Right cardiac atrium (tissue), 5 donors: Measurements from ENCODE around the gene ALK. TPM values are rescaled to one million over a fixed set of nuclear protein-coding genes. Genes with fewer than 3 reads are reported as not detected.

Experiments used
- ATAC-seq, 2 donors: fragments of 200-7000 bp; cut with Tn5 transposase; one replicate each; pipeline versions ENCODE4 v1.8.0 to v1.9.1; 2020; ENCODE audit warnings: moderate library complexity in 2 of 2, mild to moderate bottlenecking in 1 of 2
- DNase-seq, 3 donors: peaks; one replicate each; pipeline ENCODE4 v3.0.0-alpha.2; 2020
- H3K27ac ChIP-seq: one replicate; pipeline ENCODE4 v1.5.1; 2013; ENCODE audit warnings: mild to moderate bottlenecking, low read length, control low read depth, moderate library complexity
- H3K27me3 ChIP-seq: one replicate; pipeline ENCODE4 v1.6.1; 2013; ENCODE audit not compliant: control insufficient read depth, insufficient read depth
- H3K4me1 ChIP-seq: one replicate; pipeline ENCODE4 v1.6.1; 2013; ENCODE audit warnings: low read length; ENCODE audit not compliant: control insufficient read depth, insufficient read depth
- H3K4me3 ChIP-seq: one replicate; pipeline ENCODE4 v1.5.1; 2013; ENCODE audit warnings: low read length, control low read depth
- H3K9me3 ChIP-seq: one replicate; pipeline ENCODE4 v1.6.1; 2013; ENCODE audit warnings: low read length; ENCODE audit not compliant: control insufficient read depth
- WGBS: extraction: QIAGEN DNeasy Blood & Tissue Kit; methylation state at CpG from one replicate; pipeline ENCODE4 v1.1.7; 2013; 5-methylcytosine and 5-hydroxymethylcytosine counted together
- intact Hi-C, 4 donors: fragments of 100-400 bp; cut with DNase I; formaldehyde crosslinking; loops; one replicate each; pipeline versions ENCODE4 v1.11.0 to v1.14.0; 2022 to 2023
- polyA plus RNA-seq: library from polyadenylated mRNA; stranded (reverse); fragments of 200-250 nt; gene quantifications from one replicate; pipeline ENCODE4 v1.2.3, GENCODE V29; 2013
- total RNA-seq, 4 donors: library from RNA; stranded (reverse); fragmentation: NEBNext Ultra II Directional; extraction: Animal tissue kit (Norgen Biotek cat#: 25700); gene quantifications; one replicate each; pipeline ENCODE4 v1.2.1, GENCODE V29; 2021
- donor health status: healthy with polysubstance abuse.
- donor health status: DM: no; HTN: yes; CAD: no.
- donor health status: DM: no; HTN: no; CAD: no.
- donor health status: DM: no; HTN: yes; CAD: no; lungs with severe emphysema.
- donor health status: DM: yes; HTN: yes; CAD: no.

Gene ALK
- total and polyA plus RNA-seq, 5 donors, result 0.05 to 0.17 (median 0.10) TPM; not detected in 1

DNA sequence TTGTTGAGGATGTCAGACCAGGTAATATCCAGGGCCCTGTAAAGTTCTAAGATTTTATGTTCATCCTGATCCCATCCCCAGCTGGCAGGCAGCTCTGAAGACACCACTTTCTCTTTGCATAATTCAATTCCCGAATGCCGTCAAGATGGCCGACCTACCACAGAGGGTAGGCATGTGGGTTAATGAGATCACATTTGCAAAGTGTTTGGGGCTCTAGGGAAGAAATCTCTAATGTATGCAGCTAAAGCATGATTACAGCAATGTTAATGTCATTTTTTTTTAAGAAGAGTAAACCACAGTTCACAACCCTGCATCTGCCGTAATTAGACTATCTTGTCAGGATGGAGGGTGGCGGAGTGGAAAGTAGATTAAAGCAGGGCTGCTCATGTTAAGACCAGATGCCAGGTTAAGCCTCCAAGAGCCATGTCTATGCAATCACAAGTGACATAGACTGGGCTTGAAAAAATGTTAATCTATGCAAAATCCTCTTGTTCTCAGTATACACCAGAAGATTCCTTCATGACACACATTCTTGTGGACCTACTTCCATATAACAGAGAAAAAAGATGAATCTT lies 131.4 kb downstream of the ALK start:
- H3K9me3 ChIP-seq, result no peaks in the 10 kb centered on the region
- no peaks in the 10 kb centered on the region for H3K4me1 ChIP-seq
- ATAC-seq (no peak), DNase-seq (no peak)
- intact Hi-C loops, result no loop called here
- no peaks in the 10 kb centered on the region for H3K27me3 ChIP-seq
- 90% methylated on average over 5 of the region's 5 CpGs for WGBS
- H3K27ac ChIP-seq, result no peak overlapping the region
- no peak overlapping the region for H3K4me3 ChIP-seq

DNA sequence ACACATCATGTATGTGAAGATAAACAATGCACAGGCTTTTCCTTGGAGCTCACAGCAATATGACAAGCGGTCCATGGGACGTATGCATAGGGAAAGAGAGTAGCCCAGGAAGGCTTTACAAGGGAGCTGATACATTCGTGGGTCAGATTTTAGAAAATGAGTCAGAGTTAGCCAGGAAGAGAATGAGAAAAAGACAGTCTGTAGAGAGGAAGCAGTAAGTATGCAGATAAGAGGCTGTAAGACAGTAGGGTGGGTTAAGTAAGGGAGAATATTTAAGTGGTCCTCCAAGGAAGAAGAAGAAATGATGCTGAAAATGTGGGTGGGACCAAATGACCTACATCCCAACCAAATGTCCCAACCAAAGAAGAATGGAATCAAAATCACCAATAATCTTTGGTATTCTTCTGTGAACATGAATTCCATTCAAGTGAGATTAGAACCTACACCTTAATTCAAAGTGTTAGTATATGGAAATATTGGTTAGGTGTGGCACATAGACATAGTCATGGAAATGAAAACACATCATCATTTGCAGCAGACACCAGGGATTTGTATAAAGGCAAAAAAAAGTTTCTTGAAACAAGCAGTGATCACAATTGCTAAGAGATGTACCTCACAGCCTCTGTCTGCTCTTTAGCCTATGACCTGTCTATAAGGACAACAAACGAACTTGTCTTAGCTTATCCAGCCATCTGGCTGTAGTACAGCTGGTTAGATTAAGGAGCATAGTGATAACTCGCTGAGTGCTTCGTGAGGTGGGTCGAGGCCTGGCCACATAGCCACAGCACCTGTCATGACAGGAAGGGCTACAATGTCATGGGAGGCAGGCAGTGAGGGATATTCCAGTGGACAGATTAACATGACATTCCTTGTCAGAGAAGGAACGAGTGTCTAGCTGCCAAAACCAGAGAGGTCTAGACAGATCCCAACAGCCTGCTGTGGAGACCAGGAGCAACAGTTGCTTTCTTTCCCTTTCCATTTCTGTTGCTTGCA lies 133.6 kb downstream of the ALK start:
- Histone ChIP-seq H3K9me3 (no peaks in the 10 kb centered on the region), H3K4me3 (no peak overlapping the region), H3K27me3 (no peaks in the 10 kb centered on the region), H3K27ac (no peak overlapping the region), H3K4me1 (no peaks in the 10 kb centered on the region)
- DNase-seq (no peak), ATAC-seq (no peak)
- intact Hi-C loops, result no loop called here
- WGBS, result 57% methylated on average over 8 of the region's 8 CpGs

DNA sequence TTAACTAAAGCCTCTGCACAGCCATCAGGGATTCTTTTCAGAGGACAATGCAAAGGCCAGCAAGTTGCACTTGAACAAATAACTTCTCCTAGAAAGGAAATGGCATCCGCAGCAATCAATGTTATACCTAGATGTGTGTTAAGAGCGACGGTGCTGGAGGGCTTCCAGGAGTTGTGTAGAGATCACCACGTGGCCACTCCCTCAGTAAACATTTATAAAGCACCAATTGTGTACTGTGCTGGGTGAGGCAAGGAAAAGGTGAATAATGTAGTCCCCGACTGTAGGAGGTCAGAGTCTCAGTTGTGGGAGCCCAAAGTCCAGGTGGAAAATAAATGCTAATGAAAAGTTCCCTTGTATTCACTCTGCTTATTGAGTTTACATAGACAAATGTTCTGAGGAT lies 135.0 kb downstream of the ALK start:
- DNase-seq, result no peak
- Histone ChIP-seq H3K4me1 (no peaks in the 10 kb centered on the region), H3K4me3 (no peak overlapping the region), H3K9me3 (no peaks in the 10 kb centered on the region), H3K27ac (no peak overlapping the region), H3K27me3 (no peaks in the 10 kb centered on the region)
- WGBS, result 66% methylated on average over 5 of the region's 5 CpGs
- intact Hi-C loops, result no loop called here
- ATAC-seq, result no peak

DNA sequence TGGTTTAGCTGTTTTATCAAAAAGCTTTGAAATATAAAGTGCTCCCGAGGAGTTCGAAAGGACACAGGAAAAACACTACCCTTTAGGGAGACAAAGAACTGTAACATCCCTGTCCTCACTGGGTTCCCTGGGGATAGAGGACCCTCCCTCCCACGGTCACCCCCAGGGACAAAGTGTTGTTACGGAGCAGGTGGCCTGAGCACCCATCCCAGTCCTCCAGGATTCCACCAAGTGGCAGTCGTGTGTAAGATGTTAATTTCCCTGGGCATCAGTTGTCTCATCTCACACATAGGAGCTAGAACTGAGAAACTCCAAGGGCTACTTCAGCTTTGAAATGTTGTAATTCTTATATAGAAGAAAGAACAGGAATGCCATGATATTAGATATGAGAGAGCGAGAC lies 137.7 kb downstream of the ALK start:
- intact Hi-C loops, result no loop called here
- no peak for ATAC-seq
- H3K27ac ChIP-seq, result no peak overlapping the region

DNA sequence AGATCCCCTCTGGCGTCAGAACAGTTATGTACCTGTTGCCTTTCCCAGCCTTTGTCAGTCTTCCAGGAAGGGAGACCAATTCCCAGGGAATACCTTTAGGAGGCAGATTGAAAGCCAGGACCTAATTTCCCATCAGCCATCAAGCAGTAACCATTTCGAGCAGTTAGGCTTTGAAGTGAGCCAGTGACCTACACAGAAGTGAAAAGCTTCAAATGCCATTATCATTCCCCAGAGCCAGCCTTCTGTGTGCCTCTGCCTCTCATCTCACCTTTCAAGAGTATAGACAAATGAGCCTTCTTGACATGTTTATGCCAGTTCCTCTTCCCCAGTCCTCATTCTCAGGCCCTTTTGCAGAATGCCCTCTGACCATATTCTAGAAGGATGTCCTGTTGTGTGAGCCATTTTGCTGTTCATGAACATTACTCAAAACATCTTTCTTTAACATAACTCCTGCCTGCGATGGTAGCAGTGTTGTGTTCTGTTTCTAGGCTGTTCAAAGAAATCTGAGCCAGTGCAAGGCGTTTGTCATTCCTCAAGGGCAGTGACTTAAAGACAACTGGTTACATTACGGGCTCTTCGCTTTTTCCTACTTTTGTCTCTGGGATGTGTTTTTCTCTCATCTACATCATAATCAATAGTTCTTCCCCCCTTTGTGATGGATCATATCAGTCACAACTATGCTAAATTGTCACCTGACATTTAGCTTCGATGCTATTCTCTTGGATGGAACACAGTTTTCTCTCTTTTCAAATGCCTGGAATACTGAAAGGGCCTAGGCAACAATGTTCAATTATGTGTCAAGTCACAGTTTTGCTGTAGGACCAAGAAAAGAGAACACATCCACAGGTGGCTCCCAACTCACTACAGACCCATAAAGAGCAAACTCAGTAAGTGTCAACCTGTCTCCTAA lies 138.6 kb downstream of the ALK start:
- Histone ChIP-seq H3K27me3 (no peaks in the 10 kb centered on the region), H3K9me3 (no peaks in the 10 kb centered on the region), H3K27ac (no peak overlapping the region), H3K4me1 (no peaks in the 10 kb centered on the region), H3K4me3 (no peak overlapping the region)
- no peak for DNase-seq
- intact Hi-C loops, result no loop called here
- ATAC-seq, result no peak
- 77% methylated on average over 7 of the region's 7 CpGs for WGBS

More for the DNA sequence above, 137.7 kb downstream of the ALK start:
- 67% methylated on average over 6 of the region's 6 CpGs for WGBS
- Histone ChIP-seq H3K4me3 (no peak overlapping the region), H3K27me3 (no peaks in the 10 kb centered on the region), H3K9me3 (no peaks in the 10 kb centered on the region), H3K4me1 (no peaks in the 10 kb centered on the region)
- DNase-seq, result no peak

DNA sequence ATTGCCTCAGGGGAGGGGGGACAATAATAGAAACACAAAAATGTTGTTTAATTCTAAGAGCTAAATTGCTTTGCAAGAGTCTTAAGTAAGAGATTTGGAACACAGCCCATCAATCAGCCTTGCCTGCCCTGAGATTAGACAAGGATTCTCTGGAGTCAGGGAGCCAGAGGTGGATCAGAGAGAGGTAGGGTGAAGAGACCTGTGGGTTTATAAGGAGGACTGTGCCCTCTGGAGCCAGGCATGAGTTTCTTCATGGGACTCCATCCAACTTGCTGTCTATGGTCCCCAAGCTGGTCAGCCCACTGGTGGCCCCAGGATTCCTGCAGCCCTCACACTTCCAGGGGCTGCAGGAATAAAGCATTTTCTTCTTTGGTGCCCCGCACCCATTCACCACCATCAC lies 139.3 kb downstream of the ALK start:
- Histone ChIP-seq H3K4me3 (no peak overlapping the region), H3K27ac (no peak overlapping the region), H3K4me1 (no peaks in the 10 kb centered on the region), H3K27me3 (no peaks in the 10 kb centered on the region), H3K9me3 (no peaks in the 10 kb centered on the region)
- no peak for DNase-seq
- WGBS, result 90% methylated on average over 1 of the region's 1 CpG
- no peak for ATAC-seq
- intact Hi-C loops, result no loop called here

DNA sequence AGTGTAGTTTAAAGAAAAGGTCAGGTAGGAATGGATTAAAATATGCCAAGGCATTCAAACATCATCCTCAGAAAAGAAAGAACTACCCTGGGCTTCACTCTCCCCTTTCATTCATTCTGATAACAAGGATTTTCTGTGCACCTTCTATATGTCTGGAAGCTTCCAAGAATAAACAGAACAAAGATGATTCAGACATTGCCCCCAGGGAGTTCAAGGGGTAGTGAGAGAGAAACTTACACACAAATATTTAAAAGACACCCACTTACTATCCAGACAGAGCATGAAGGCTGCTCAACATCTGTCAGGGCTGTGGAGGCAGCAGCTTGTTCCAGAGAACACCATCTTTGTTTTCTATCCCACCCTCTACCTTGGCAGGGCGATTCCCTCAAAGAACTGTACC lies 140.5 kb downstream of the ALK start:
- Histone ChIP-seq H3K27me3 (no peaks in the 10 kb centered on the region), H3K9me3 (no peaks in the 10 kb centered on the region), H3K4me3 (no peak overlapping the region), H3K4me1 (no peaks in the 10 kb centered on the region), H3K27ac (no peak overlapping the region)
- DNase-seq, result no peak
- 78% methylated on average over 1 of the region's 1 CpG for WGBS
- intact Hi-C loops, result no loop called here
- no peak for ATAC-seq

DNA sequence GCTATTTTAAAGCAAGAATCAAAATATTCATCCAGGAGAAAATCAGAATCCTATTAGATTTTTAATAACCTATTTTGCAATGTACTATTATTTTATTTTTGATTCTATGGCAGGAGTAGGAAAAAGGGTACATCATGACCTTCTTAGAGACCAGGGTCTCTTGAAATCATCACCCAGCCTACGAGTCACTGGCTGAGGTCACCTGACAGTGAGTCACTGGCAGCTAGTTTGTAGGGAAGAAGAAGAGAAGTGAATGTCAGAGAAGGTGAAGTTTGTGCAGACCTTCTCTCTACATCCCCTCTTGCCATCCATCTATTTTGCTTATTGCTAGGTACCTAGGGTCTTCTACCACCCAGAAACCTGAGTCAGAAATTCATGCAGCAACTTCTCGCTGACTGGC lies 144.2 kb downstream of the ALK start:
- Histone ChIP-seq H3K9me3 (no peaks in the 10 kb centered on the region), H3K4me3 (no peak overlapping the region), H3K27me3 (no peaks in the 10 kb centered on the region), H3K4me1 (no peaks in the 10 kb centered on the region), H3K27ac (no peak overlapping the region)
- DNase-seq (no peak), ATAC-seq (no peak)
- intact Hi-C loops, result no loop called here
- WGBS, result 48% methylated on average over 2 of the region's 2 CpGs

DNA sequence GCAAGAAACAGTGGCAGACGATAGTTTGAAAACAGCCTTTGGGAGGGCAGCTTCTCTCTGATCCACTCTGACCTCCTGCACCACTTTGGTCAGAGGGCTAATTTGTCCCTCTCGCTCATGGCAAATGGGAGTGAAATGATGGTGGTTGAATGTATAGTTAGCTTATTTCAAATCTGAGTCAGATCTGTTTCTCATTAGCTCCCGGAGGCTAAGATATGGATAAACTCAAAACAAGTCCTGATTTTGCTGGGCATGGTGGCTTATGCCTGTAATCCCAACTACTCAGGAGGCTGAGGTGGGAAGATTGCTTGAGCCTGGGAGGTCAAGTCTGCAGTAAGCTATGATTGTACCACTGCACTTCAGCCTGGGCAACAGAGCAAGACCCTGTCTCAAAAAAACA lies 145.0 kb downstream of the ALK start:
- no peaks in the 10 kb centered on the region for H3K9me3 ChIP-seq
- no peaks in the 10 kb centered on the region for H3K4me1 ChIP-seq
- no peak overlapping the region for H3K27ac ChIP-seq
- no peaks in the 10 kb centered on the region for H3K27me3 ChIP-seq
- ATAC-seq (no peak), DNase-seq (no peak)
- 53% methylated on average over 3 of the region's 3 CpGs for WGBS
- no peak overlapping the region for H3K4me3 ChIP-seq
- intact Hi-C loops, result no loop called here

DNA sequence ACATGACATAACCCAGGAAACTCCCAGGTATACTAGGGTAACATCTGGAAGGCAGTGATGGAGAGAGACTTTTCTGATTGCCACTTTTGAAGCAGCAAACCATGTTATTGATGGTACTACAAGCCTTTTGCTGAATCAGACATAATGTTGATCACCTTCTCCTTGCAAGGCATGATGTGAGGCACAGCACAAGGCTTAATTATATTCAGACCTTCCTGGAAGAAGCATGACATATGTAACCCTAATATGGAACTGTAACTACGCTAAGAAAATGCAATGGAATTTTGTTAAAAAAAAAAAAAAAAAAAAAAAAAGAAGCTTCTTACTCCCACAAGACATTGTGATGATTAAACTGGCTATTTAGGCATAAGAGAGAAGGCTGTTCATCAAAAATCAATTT lies 145.4 kb downstream of the ALK start:
- WGBS, result 67% methylated on average over 1 of the region's 1 CpG
- intact Hi-C loops, result no loop called here
- H3K4me3 ChIP-seq, result no peak overlapping the region
- H3K4me1 ChIP-seq, result no peaks in the 10 kb centered on the region
- no peak for ATAC-seq
- no peak overlapping the region for H3K27ac ChIP-seq
- H3K9me3 ChIP-seq, result no peaks in the 10 kb centered on the region
- H3K27me3 ChIP-seq, result no peaks in the 10 kb centered on the region
- no peak for DNase-seq

DNA sequence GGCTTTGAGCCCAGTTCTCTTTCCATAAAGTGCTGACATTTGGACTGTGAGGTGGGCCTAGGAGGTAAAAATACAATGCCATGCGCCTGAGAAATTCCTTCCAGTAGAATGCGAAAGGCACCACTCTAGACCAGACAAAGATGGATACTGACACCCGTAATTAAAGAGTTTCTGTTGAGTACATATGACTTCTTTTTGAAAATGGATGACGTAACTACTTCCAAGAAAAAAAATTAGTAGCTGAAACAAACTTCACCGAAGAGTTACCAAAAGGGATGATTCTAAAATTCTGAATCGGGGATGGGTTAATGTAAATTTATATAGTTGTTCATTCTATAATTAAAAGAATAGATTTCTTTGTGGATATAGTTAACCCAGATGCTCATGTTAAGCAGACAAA lies 146.8 kb downstream of the ALK start:
- H3K27me3 ChIP-seq, result no peaks in the 10 kb centered on the region
- H3K4me1 ChIP-seq, result no peaks in the 10 kb centered on the region
- ATAC-seq, result no peak
- DNase-seq, result no peak
- no peak overlapping the region for H3K4me3 ChIP-seq
- 90% methylated on average over 6 of the region's 6 CpGs for WGBS
- no peak overlapping the region for H3K27ac ChIP-seq
- intact Hi-C loops, result no loop called here
- H3K9me3 ChIP-seq, result no peaks in the 10 kb centered on the region
